ENCODE data around the gene TM9SF1.

Gene TM9SF1

DNA sequence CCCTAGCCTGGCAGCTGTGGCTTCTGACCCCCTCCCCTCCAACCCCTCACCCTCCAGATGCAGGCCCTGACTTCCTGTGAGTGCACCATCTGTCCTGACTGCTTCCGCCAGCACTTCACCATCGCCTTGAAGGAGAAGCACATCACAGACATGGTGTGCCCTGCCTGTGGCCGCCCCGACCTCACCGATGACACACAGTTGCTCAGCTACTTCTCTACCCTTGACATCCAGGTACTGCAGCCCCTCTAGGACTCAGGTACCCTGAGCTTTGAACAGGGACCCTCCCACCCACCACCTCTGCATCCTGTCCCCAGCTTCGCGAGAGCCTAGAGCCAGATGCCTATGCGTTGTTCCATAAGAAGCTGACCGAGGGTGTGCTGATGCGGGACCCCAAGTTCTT, 40.1 kb downstream of the TM9SF1 start:
- TF ChIP-seq, protein P1, sequence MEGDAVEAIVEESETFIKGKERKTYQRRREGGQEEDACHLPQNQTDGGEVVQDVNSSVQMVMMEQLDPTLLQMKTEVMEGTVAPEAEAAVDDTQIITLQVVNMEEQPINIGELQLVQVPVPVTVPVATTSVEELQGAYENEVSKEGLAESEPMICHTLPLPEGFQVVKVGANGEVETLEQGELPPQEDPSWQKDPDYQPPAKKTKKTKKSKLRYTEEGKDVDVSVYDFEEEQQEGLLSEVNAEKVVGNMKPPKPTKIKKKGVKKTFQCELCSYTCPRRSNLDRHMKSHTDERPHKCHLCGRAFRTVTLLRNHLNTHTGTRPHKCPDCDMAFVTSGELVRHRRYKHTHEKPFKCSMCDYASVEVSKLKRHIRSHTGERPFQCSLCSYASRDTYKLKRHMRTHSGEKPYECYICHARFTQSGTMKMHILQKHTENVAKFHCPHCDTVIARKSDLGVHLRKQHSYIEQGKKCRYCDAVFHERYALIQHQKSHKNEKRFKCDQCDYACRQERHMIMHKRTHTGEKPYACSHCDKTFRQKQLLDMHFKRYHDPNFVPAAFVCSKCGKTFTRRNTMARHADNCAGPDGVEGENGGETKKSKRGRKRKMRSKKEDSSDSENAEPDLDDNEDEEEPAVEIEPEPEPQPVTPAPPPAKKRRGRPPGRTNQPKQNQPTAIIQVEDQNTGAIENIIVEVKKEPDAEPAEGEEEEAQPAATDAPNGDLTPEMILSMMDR (IDR thresholded peaks at IDR 0.05; ENCODE audit: low read depth, low read length, missing control alignments) = no peak
- no peak overlapping the region for H3K4me3 ChIP-seq (ENCODE audit: low read depth, low read length)
- DNase-seq (ENCODE audit: low read depth) = no peak

DNA sequence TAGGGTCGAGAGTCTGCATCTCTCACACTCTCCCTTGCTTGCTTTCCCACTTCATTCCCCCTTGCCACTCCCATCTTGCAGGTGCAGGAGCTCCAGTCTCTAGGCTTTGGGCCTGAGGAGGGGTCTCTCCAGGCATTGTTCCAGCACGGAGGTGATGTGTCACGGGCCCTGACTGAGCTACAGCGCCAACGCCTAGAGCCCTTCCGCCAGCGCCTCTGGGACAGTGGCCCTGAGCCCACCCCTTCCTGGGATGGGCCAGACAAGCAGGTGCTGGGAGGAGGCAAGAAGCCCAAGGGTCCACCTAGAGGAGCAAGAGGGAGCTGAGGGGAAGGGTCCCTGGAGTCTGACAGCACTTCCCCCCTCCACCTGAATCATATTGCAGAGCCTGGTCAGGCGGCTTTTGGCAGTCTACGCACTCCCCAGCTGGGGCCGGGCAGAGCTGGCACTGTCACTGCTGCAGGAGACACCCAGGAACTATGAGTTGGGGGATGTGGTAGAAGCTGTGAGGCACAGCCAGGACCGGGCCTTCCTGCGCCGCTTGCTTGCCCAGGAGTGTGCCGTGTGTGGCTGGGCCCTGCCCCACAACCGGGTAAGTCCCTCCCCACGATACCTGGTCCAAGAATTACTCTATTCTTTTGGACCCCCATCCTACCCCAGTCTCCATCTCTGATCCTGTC, 43.7 kb downstream of the TM9SF1 start:
- DNase-seq (ENCODE audit: low read depth) = no peak
- TF ChIP-seq, protein P1 (IDR thresholded peaks at IDR 0.05; ENCODE audit: low read depth, low read length, missing control alignments) = no peak
- no peak overlapping the region for H3K4me3 ChIP-seq (ENCODE audit: low read depth, low read length)

DNA sequence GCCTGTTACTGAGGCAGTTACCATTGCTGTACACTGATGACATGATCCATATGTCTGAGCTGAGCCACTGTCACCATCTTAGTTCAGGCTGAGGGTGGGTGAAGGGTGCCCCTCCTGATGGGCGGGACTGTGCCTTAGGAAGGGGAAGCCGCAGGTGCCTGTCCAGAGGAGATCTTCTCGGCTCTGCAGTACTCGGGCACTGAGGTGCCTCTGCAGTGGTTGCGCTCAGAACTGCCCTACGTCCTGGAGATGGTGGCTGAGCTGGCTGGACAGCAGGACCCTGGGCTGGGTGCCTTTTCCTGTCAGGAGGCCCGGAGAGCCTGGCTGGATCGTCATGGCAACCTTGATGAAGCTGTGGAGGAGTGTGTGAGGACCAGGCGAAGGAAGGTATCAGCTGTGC, 44.2 kb downstream of the TM9SF1 start:
- TF ChIP-seq, protein P1 (IDR thresholded peaks at IDR 0.05; ENCODE audit: low read depth, low read length, missing control alignments) = no peak
- H3K4me3 ChIP-seq (ENCODE audit: low read depth, low read length) = no peak overlapping the region
- no peak for DNase-seq (ENCODE audit: low read depth)

DNA sequence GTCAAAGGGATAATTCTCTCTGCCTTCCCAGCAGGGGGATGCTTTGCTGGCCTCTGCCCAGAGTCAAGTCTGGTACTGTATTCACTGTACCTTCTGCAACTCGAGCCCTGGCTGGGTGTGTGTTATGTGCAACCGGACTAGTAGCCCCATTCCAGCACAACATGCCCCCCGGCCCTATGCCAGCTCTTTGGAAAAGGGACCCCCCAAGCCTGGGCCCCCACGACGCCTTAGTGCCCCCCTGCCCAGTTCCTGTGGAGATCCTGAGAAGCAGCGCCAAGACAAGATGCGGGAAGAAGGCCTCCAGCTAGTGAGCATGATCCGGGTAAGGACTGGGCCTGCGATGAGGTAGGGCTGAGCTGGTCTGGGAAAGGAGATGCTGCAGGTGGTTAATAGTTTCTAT, 44.7 kb downstream of the TM9SF1 start:
- TF ChIP-seq, protein P1 (IDR thresholded peaks at IDR 0.05; ENCODE audit: low read depth, low read length, missing control alignments) = no peak

DNA sequence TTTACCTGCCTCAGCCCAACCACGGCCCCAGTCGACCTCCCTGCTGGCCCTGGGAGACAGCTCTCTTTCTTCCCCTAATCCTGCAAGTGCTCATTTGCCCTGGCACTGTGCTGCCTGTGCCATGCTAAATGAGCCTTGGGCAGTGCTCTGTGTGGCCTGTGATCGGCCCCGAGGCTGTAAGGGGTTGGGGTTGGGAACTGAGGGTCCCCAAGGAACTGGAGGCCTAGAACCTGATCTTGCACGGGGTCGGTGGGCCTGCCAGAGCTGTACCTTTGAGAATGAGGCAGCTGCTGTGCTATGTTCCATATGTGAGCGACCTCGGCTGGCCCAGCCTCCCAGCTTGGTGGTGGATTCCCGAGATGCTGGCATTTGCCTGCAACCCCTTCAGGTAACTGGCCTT, 45.2 kb downstream of the TM9SF1 start:
- DNase-seq (ENCODE audit: low read depth) = no peak
- H3K4me3 ChIP-seq (ENCODE audit: low read depth, low read length) = no peak overlapping the region
- TF ChIP-seq, protein P1 (IDR thresholded peaks at IDR 0.05; ENCODE audit: low read depth, low read length, missing control alignments) = no peak

More for the DNA sequence above, 44.7 kb downstream of the TM9SF1 start:
- DNase-seq (ENCODE audit: low read depth) = no peak
- no peak overlapping the region for H3K4me3 ChIP-seq (ENCODE audit: low read depth, low read length)

DNA sequence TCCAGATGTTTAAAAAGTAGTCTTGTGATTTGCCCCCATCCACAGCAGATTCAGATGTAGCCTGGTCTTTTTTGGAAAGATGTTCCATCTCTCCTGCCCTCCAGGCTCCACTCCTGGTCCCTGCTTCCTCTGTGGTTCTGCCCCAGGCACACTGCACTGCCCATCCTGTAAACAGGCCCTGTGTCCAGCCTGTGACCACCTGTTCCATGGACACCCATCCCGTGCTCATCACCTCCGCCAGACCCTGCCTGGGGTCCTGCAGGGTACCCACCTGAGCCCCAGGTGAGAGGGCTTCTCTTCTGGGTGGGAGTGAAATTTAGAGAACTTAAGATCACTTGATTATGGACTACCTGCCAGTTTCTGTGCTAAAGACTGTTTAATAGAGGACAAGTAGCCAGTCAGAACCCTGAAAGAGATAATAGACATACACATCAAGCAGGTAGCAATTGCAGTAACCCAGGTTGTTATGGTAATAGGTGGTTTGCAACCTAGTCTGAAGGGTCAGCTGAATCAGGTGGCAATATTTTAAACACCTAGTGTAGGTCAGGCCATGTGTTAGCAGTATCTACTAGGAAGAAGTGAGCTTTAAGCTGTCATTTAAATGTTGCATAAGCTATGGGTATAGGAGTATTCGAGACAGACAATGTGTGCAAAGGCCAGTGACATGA, 45.8 kb downstream of the TM9SF1 start:
- TF ChIP-seq, protein P1 (IDR thresholded peaks at IDR 0.05; ENCODE audit: low read depth, low read length, missing control alignments) = no peak
- DNase-seq (ENCODE audit: low read depth) = no peak
- H3K4me3 ChIP-seq (ENCODE audit: low read depth, low read length) = no peak overlapping the region
